ENCODE measurements around the gene PALD1. TPM values are rescaled to one million over a fixed set of nuclear protein-coding genes. Genes with fewer than 3 reads are reported as not detected.

PALD1 gene
- total RNA-seq, 1 donor from 2014 or later, result 3.9 TPM

- DNase-seq (ENCODE audit: low read depth), result no peak
- H3K36me3 ChIP-seq (ENCODE audit: control insufficient read depth, insufficient read depth, low read length), result no peaks in the 10 kb centered on the region
- TF ChIP-seq CTCF (IDR thresholded peaks at IDR 0.05; ENCODE audit: insufficient read depth, low read length, poor library complexity, severe bottlenecking), result no peak
- no peak overlapping the region for H3K4me3 ChIP-seq (ENCODE audit: low read depth, low read length)
- H3K27me3 ChIP-seq (ENCODE audit: control insufficient read depth, insufficient read depth, low read length), result peaks cover 2% of the 10 kb centered on the region
Observed at GRCh38 chr10:70590655-70591416, 112.3 kb downstream of the PALD1 start.

- H3K36me3 ChIP-seq (ENCODE audit: control insufficient read depth, insufficient read depth, low read length), result no peaks in the 10 kb centered on the region
- no peak overlapping the region for H3K4me3 ChIP-seq (ENCODE audit: low read depth, low read length)
- H3K27me3 ChIP-seq (ENCODE audit: control insufficient read depth, insufficient read depth, low read length), result peaks cover 2% of the 10 kb centered on the region
- TF ChIP-seq CTCF (IDR thresholded peaks at IDR 0.05; ENCODE audit: insufficient read depth, low read length, poor library complexity, severe bottlenecking), result no peak
- DNase-seq (ENCODE audit: low read depth), result no peak
Observed at GRCh38 chr10:70592186-70592735, 113.7 kb downstream of the PALD1 start.

GRCh38 chr10:70592746-70593512 lies 114.4 kb downstream of the PALD1 start:
- Histone ChIP-seq H3K36me3 (ENCODE audit: control insufficient read depth, insufficient read depth, low read length) (no peaks in the 10 kb centered on the region), H3K27me3 (ENCODE audit: control insufficient read depth, insufficient read depth, low read length) (peaks cover 2% of the 10 kb centered on the region), H3K4me3 (ENCODE audit: low read depth, low read length) (no peak overlapping the region)
- no peak for TF ChIP-seq CTCF (IDR thresholded peaks at IDR 0.05; ENCODE audit: insufficient read depth, low read length, poor library complexity, severe bottlenecking)
- DNase-seq (ENCODE audit: low read depth), result no peak

GRCh38 chr10:70593513-70593890 lies 114.9 kb downstream of the PALD1 start:
- peaks cover 2% of the 10 kb centered on the region for H3K27me3 ChIP-seq (ENCODE audit: control insufficient read depth, insufficient read depth, low read length)
- no peak overlapping the region for H3K4me3 ChIP-seq (ENCODE audit: low read depth, low read length)
- no peak for TF ChIP-seq CTCF (IDR thresholded peaks at IDR 0.05; ENCODE audit: insufficient read depth, low read length, poor library complexity, severe bottlenecking)
- no peak for DNase-seq (ENCODE audit: low read depth)
- no peaks in the 10 kb centered on the region for H3K36me3 ChIP-seq (ENCODE audit: control insufficient read depth, insufficient read depth, low read length)

- Histone ChIP-seq H3K27me3 (ENCODE audit: control insufficient read depth, insufficient read depth, low read length) (peaks cover 2% of the 10 kb centered on the region), H3K36me3 (ENCODE audit: control insufficient read depth, insufficient read depth, low read length) (no peaks in the 10 kb centered on the region), H3K4me3 (ENCODE audit: low read depth, low read length) (no peak overlapping the region)
- no peak for TF ChIP-seq CTCF (IDR thresholded peaks at IDR 0.05; ENCODE audit: insufficient read depth, low read length, poor library complexity, severe bottlenecking)
- DNase-seq (ENCODE audit: low read depth), result no peak
Observed at GRCh38 chr10:70594161-70594560, 115.6 kb downstream of the PALD1 start.

All from kidney epithelial cell (primary cell).